WI38 (cell line): Measurements from ENCODE around the gene PALS2.

Experiments used
- H3K4me3 ChIP-seq: 2 replicates; pipeline ENCODE4 v1.5.1; 2011; ENCODE audit warnings: low read depth, mild to moderate bottlenecking, control low read depth, low read length
- CTCF ChIP-seq: IDR thresholded peaks from 2 replicates; pipeline ENCODE4 v1.5.1; 2012; ENCODE audit warnings: low read depth, mild to moderate bottlenecking, control low read depth, low read length

Gene PALS2

GRCh38 chr7:24572997-24573553, at the start of gene PALS2:
Gene PALS2, plus strand, starts transcription at chr7:24573452. Its CDS starts 50,216 bp downstream, at chr7:24623668.
- no peak for TF ChIP-seq CTCF
- H3K4me3 ChIP-seq = peak within 1 kb of the TSS; percentile 86

GRCh38 chr7:24531255-24531654, 42.0 kb upstream of the PALS2 start:
- H3K4me3 ChIP-seq = no peak overlapping the region
- TF ChIP-seq CTCF = no peak

- no peak overlapping the region for H3K4me3 ChIP-seq
- TF ChIP-seq CTCF = no peak
Observed at GRCh38 chr7:24536682-24537081, 36.6 kb upstream of the PALS2 start.

GRCh38 chr7:24540956-24541355, 32.3 kb upstream of the PALS2 start:
- TF ChIP-seq CTCF = no peak

GRCh38 chr7:24545215-24545614, 28.0 kb upstream of the PALS2 start:
- TF ChIP-seq CTCF = no peak

More at GRCh38 chr7:24540956-24541355, 32.3 kb upstream of the PALS2 start:
- no peak overlapping the region for H3K4me3 ChIP-seq

GRCh38 chr7:24548390-24548789, 24.9 kb upstream of the PALS2 start:
- H3K4me3 ChIP-seq = no peak overlapping the region
- TF ChIP-seq CTCF = no peak

More at GRCh38 chr7:24545215-24545614, 28.0 kb upstream of the PALS2 start:
- no peak overlapping the region for H3K4me3 ChIP-seq

- H3K4me3 ChIP-seq = no peak overlapping the region
- TF ChIP-seq CTCF = no peak
Observed at GRCh38 chr7:24549991-24550390, 23.3 kb upstream of the PALS2 start.
